Left ventricle myocardium superior (tissue), 1 donor: Measurements from ENCODE around the gene ADAM11. TPM values are rescaled to one million over a fixed set of nuclear protein-coding genes. Genes with fewer than 3 reads are reported as not detected.
"Not testable (repeated sequence)": the region's sequence is repeated elsewhere in the genome, so short reads cannot be mapped to it uniquely, and the experiment has no call there.

Experiments used
- ATAC-seq: fragments of 200-7000 bp; cut with Tn5 transposase; one replicate; pipeline ENCODE4 v1.9.1; 2020; ENCODE audit warnings: mild to moderate bottlenecking, moderate library complexity
- DNase-seq: peaks from one replicate; pipeline ENCODE4 v3.0.0-alpha.2; 2020
- intact Hi-C: fragments of 100-400 bp; cut with micrococcal nuclease; formaldehyde crosslinking; loops from one replicate; pipeline ENCODE4 v1.11.0; 2022
- total RNA-seq: library from RNA; stranded (reverse); fragmentation: NEBNext Ultra II Directional; extraction: Animal tissue kit (Norgen Biotek cat#: 25700); gene quantifications from one replicate; pipeline ENCODE4 v1.2.1, GENCODE V29; 2021
- donor health status: DM: no; HTN: yes; CAD: no; lungs with severe emphysema.

ADAM11 gene
- total RNA-seq, 1 donor from 2014 or later = 27.2 TPM

DNA sequence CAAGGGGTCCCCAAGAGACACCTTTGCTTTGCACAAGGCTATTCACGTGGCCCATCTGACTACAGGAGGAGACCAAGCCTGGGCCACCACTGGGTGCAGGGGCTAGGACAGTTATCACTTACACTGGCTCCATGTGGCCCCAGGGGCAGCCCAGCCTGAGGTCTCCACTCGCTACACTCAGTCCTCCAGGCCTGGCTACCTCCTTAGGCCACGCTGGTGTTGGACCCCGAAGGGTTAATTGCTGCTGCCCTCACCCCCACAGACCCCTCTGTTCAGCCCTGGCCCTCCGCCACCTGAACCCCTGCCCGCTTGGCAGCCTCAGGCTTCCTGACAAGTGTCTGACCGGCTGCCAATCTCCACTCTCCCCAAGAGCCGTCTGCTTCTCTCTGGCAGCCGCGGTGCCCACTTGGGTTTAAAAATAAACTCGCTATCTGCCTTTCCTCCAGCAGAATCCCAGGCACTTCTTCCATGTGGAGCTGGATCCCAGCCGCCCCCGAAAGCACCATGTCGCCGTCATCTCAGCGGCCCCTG lies 27.8 kb downstream of the ADAM11 start:
- peak; percentile 78 for DNase-seq
- intact Hi-C loops = no loop called here
- ATAC-seq = peak; percentile 87

DNA sequence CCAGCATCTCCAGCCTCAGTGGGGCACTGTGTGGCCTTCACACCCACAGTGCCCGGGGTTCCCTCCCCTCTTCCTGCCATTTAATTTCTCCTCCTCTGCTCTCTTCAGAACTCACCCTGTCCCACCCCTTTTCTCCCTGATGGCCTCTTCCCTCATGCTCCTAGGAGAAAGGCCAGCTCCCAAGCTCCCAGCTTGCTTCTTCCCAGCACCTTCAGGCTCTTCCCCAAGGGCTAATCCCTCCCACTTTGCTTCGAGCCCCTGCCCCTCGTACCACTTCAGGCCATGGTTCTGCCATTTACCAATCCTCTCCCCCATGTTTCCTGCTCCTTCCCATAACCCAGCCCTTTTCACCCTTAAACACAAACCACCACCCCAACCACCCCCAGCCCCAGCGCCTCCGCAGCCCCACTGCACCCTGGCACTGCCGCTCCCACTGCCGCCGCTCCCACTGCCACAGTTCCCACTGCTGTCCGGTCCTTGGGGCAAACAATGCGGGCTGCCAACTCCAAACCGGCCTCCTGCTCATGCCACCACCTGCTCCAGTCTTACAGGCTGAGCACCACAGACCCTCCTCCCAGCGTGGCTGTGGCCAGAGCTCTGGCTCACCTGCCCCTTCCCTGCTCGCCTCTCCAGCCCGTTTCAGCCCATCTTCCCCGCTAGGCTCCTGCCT lies 28.6 kb downstream of the ADAM11 start:
- intact Hi-C loops = no loop called here
- DNase-seq (no peak), ATAC-seq (peak; percentile 4)

- ATAC-seq = no peak
- DNase-seq = no peak
- intact Hi-C loops = no loop called here
Observed at GRCh38 chr17:44788139-44788538, 29.4 kb downstream of the ADAM11 start.

DNA sequence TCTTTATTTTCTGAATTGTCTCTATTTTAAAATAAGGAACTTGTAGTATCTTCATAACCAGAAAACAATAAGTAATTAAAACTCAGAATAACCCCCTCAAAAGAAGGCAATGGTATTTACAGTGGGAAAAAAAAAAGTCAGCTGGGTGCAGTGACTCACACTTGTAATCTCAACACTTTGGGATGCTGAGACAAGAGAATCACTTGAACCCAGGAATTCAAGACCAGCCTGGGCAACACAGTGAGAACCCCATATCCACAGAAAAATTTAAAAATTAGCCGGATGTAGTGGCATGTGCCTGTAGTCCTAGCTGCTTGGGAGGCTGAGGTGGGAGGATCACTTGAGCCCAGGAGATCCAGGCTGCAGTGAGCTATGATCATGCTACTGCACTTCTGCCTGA lies 33.5 kb downstream of the ADAM11 start:
- no peak for ATAC-seq
- DNase-seq = no peak
- intact Hi-C loops = no loop called here

GRCh38 chr17:44793885-44794842 lies 35.4 kb downstream of the ADAM11 start:
- intact Hi-C loops = no loop called here
- ATAC-seq = peak; percentile 58
- no peak for DNase-seq

DNA sequence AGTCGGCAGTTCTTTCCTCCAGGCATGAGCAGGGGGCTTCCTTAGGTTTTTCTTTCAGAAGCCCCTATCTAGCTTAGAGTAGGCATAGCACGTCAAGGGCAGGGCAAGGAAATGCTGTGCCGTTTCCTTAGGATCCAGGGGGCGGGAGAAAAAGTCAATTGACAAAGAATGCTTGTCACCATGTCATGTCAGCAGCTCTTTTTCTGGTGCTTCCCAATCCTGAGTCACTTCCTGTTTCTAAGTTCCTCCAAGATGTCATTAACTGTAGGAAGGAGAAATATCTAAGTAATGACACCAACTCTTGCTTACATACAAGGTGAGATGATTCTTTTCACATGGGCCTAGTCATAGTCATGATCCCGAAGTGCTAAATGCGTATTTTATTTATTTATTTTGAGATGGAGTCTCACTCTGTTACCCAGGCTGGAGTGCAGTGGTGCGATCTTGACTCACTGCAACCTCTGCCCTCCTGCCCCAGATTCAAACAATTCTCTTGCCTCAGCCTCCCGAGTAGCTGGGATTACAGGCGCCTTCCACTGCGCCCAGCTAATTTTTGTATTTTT lies 36.1 kb downstream of the ADAM11 start:
- intact Hi-C loops = no loop called here
- DNase-seq (no peak), ATAC-seq (peak; percentile 24)

DNA sequence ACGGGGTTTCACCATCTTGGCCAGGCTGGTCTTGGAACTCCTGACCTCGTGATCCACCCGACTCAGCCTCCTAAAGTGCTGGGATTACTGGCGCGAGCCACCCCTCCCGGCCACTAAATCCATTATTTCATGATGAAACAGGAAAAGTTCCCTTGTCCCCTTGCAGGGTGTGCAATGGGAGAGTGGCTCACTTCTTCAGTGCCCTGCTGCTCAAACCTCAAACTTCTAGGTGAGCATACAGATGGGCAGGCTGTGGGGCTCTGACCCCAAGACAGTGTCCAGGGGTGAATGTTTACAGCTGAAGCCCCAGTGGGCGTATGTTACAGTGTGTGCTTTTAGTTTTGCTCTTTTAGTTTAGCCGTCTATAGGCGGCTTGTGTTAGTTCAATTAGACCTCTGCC lies 36.6 kb downstream of the ADAM11 start:
- ATAC-seq = no peak
- intact Hi-C loops = no loop called here
- no peak for DNase-seq

DNA sequence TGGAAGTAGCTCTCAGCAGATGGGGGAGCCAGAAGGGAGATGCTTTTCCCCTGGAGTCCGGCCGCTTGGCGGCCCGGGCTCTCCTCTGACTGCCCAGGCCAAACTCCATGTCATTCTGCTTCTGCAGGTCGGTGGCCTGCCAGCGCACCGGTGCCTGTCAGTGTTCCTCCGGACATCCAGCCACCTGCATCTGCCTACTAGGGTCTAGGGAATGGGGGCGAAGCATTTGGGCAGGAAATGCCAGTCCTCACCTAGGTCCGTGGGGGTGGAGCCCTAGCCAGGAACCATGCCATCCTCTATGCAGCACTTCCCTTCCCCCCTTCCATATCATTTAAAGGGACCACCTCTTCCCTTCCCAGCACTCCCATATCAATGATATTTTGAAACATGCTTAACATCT lies 37.1 kb downstream of the ADAM11 start:
- intact Hi-C loops = no loop called here
- no peak for DNase-seq
- no peak for ATAC-seq

DNA sequence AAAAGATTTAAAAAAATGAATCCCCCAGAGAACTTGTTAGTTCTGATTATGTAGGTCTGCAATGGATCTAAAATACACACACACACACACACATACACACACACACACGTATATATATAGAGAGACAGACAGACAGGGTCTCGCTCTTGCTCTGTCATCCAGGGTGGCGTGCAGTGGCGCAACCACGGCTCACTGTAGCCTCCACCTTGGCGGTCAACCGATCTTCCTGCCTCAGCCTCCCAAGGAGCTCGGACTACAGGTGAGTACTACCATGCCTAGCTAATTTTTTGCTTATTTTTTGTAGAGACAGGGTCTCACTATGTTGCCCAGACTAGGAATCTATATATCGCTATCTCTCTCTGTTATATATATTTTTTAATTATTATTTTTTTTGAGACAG lies 37.9 kb downstream of the ADAM11 start:
- ATAC-seq (no peak), DNase-seq (no peak)
- intact Hi-C loops = no loop called here

DNA sequence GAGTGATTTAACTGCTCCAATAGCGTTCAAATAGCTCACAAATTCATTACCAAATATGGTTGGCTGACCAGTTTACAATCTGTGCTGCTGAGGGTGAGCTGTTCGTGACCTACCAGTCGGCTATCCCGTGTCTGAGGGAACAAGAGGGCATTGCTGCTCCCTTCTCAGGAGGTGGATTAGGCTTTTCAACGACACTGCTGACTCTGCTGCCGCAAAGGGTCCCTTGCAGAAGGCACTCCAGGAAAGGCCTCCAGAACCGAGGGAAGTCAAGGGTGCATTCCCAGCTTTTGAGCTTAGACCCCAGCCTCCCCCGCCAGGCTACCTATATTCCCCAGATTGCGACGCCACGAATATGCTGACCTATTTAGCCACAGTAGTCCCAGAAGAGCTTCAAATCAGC lies 39.0 kb downstream of the ADAM11 start:
- DNase-seq = no peak
- peak; percentile 57 for ATAC-seq
- intact Hi-C loops = no loop called here

DNA sequence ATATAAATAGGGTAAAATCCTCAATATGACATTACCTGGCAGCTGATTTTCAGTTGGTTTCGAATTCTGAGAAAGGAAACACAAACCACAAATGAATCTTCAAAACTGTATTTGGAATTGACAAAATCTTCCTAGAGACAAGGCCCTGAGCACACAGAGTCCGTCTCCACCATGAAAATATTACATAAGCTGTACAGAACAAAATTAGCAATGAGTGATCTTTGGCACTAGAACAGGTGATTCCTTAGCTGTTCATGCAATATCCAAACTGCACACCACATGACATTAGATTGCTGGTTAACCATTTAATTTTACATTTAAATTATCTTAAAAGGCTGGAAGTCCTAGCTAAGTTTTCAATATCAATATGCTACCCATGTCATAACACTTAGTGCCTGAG lies 39.6 kb downstream of the ADAM11 start:
- intact Hi-C loops = no loop called here
- DNase-seq (no peak), ATAC-seq (peak; percentile 62)

DNA sequence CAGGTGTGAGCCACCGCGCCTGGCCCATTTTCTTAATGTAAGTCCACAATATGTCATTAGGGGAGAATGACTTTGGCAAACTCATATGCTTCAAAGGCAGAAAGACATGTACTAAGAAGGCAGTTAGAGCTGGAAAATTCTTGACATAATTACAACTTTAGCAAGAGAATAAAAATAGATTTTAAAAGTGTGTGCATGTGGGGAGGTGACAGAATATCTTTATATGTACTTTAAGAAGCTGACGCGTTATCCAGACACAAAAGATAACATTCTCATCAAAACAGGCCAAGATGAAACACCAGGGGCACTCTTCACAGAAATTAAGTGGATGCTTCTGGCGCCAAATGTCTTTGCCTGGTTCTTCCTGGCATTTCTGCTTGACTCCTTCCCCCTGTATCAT lies 43.1 kb downstream of the ADAM11 start:
- peak; percentile 37 for ATAC-seq
- no peak for DNase-seq
- intact Hi-C loops = no loop called here

- ATAC-seq (peak; percentile 89), DNase-seq (peak; percentile 72)
- intact Hi-C loops = no loop called here
Observed at GRCh38 chr17:44804302-44805089, 45.7 kb downstream of the ADAM11 start.

- no peak for ATAC-seq
- intact Hi-C loops = no loop called here
- DNase-seq = no peak
Observed at GRCh38 chr17:44807093-44807816, 48.5 kb downstream of the ADAM11 start.

DNA sequence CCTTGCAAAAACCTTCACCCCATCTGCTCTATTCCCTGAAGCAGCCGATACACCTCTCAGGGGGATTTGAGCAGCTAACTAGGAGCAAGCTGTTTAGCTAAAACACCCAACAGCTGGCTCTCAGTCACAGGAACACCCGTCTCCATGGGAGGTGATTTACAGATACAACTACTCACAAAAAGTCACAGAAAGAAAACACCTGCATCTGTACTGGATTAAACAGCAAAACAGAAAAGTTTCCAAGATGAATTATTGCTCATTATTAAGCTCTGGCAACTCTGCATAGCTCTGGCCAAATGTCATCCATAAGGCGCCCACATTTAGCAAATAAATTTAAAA lies 49.0 kb downstream of the ADAM11 start:
- DNase-seq (no peak), ATAC-seq (no peak)
- intact Hi-C loops = no loop called here

- DNase-seq (no peak), ATAC-seq (no peak)
- intact Hi-C loops = no loop called here
Observed at GRCh38 chr17:44808156-44808555, 49.4 kb downstream of the ADAM11 start.

- intact Hi-C loops, DNase-seq: not testable (repeated sequence)
Observed at GRCh38 chr17:44808656-44809388, 50.0 kb downstream of the ADAM11 start.

DNA sequence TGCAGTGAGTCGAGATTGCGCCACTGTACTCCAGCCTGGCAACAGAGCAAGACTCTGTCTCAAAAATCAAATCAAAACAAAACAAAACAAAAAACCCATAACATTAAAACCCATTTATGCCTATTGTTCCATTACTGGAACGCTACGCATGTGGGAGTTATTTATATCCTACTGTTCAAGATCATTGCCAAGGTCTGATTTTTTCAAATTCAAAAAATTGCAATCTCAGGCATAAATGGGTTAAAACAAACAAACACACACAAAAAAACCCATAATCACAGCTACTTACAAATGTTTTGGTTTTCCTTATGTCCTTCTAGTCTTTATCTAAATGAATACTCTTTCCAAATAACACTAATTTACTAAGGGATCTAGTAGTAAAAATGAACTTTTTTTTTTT lies 53.5 kb downstream of the ADAM11 start:
- DNase-seq = no peak
- ATAC-seq = no peak
- intact Hi-C loops = no loop called here

More at GRCh38 chr17:44808656-44809388, 50.0 kb downstream of the ADAM11 start:
- ATAC-seq = not testable (repeated sequence)
